GM23338 (cell line): ENCODE data around the gene PRKCG.

Source experiments
- CREB1 ChIP-seq: fragments of 250-450 bp; sonication (Bioruptor Pico); IDR thresholded peaks from 2 replicates; pipeline ENCODE4 v1.5.0; 2020; ENCODE audit warnings: low read depth, mild to moderate bottlenecking, moderate library complexity
- TF ChIP-seq, protein P1 (sequence below), 2 experiments: fragments of 200-600 bp in 1 of 2; sonication (generic) in 1 of 2; conservative IDR thresholded peaks; 2 replicates each; pipeline versions ENCODE4 v1.5.1 to v1.6.1; 2016 to 2017; ENCODE audit warnings: antibody characterized with exemption in 2 of 2, low read depth in 2 of 2, mild to moderate bottlenecking in 2 of 2, moderate library complexity in 1 of 2

DNA sequence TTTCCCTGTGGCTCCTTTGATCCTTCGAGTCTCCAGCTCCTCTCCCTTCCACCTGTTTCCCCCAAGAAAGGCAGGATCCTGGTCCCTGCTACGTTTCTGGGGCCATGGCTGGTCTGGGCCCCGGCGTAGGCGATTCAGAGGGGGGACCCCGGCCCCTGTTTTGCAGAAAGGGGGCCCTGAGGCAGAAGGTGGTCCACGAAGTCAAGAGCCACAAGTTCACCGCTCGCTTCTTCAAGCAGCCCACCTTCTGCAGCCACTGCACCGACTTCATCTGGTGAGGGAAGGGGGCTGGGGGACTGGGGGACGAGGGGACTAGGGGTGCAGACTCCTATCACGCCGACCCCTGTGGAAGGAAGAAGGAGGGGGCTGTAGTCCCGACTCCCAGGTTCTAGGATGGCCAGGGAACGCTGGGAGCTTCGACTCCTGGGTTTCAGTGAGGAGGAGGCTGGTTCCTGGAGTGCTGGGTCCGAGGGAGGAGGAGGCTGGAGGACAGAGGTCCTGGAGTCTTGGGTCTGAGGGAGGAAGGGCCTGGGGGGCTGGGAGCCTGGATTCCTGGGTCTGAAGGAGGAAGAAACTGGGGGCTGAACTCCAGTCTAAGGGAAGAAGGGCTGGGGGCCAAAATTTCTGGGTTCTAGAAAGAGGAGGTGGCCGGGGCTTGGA is 524 bp downstream of the PRKCG start:
- TF ChIP-seq, protein P1, sequence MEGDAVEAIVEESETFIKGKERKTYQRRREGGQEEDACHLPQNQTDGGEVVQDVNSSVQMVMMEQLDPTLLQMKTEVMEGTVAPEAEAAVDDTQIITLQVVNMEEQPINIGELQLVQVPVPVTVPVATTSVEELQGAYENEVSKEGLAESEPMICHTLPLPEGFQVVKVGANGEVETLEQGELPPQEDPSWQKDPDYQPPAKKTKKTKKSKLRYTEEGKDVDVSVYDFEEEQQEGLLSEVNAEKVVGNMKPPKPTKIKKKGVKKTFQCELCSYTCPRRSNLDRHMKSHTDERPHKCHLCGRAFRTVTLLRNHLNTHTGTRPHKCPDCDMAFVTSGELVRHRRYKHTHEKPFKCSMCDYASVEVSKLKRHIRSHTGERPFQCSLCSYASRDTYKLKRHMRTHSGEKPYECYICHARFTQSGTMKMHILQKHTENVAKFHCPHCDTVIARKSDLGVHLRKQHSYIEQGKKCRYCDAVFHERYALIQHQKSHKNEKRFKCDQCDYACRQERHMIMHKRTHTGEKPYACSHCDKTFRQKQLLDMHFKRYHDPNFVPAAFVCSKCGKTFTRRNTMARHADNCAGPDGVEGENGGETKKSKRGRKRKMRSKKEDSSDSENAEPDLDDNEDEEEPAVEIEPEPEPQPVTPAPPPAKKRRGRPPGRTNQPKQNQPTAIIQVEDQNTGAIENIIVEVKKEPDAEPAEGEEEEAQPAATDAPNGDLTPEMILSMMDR (conservative IDR thresholded peaks at IDR 0.05; ENCODE audit: low read depth in 2 of 2): no peak
- TF ChIP-seq CREB1: no peak
